Measurements from ENCODE around the gene SYT12. TPM values are rescaled to one million over a fixed set of nuclear protein-coding genes. Genes with fewer than 3 reads are reported as not detected.

The SYT12 gene
- total RNA-seq, 1 donor from 2014 or later, result 0.37 TPM

GRCh38 chr11:67073908-67074307 lies 51.0 kb downstream of the SYT12 start:
- Mint-ChIP-seq H3K27ac (ENCODE audit: unreplicated experiment) (no peak overlapping the region), H3K4me3 (ENCODE audit: unreplicated experiment) (no peak overlapping the region), H3K36me3 (ENCODE audit: unreplicated experiment) (no peaks in the 10 kb centered on the region), H3K4me1 (ENCODE audit: low read depth, unreplicated experiment) (no peaks in the 10 kb centered on the region), H3K9me3 (ENCODE audit: unreplicated experiment) (no peaks in the 10 kb centered on the region), H3K27me3 (ENCODE audit: unreplicated experiment) (peaks cover 7% of the 10 kb centered on the region)
- no peak for DNase-seq
- TF ChIP-seq, protein P1, sequence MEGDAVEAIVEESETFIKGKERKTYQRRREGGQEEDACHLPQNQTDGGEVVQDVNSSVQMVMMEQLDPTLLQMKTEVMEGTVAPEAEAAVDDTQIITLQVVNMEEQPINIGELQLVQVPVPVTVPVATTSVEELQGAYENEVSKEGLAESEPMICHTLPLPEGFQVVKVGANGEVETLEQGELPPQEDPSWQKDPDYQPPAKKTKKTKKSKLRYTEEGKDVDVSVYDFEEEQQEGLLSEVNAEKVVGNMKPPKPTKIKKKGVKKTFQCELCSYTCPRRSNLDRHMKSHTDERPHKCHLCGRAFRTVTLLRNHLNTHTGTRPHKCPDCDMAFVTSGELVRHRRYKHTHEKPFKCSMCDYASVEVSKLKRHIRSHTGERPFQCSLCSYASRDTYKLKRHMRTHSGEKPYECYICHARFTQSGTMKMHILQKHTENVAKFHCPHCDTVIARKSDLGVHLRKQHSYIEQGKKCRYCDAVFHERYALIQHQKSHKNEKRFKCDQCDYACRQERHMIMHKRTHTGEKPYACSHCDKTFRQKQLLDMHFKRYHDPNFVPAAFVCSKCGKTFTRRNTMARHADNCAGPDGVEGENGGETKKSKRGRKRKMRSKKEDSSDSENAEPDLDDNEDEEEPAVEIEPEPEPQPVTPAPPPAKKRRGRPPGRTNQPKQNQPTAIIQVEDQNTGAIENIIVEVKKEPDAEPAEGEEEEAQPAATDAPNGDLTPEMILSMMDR (IDR thresholded peaks at IDR 0.05; ENCODE audit: partially characterized antibody, unreplicated experiment), result no peak

- no peak for DNase-seq
- no peaks in the 10 kb centered on the region for H3K9me3 Mint-ChIP-seq (ENCODE audit: unreplicated experiment)
Measured at GRCh38 chr11:67076202-67076601, 53.3 kb downstream of the SYT12 start.

DNA sequence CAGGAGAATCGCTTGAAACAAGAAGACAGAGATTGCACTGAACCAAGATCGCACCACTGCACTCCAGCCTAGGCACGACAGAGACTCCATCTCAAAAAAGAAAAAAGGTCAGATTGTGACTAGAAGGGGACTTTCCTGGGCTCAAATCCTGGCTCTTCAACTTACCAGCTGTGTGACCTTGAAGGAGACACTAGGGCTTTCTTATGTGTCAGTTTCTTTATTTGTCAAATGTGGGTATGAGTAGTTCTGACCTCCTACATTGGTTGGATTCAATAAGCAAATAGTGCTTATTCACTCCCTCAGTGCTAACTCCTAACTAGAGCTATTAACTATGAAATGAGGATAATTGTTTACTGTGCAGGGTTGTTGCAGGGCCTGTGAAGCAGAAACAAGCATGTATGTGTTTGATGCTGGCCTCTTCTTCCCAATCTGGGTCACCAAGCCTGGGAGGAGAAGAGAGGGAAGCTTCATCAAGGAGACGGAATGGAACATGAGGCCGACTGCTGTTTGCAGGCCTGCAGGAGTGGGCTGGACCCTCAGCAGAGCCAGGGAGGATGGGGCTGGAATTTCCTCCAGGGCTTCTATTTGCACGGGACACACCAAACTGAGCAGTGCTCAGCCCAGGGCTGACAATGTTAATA lies 56.3 kb downstream of the SYT12 start:
- Mint-ChIP-seq H3K9me3 (ENCODE audit: unreplicated experiment) (no peaks in the 10 kb centered on the region), H3K27me3 (ENCODE audit: unreplicated experiment) (peaks cover 7% of the 10 kb centered on the region), H3K4me1 (ENCODE audit: low read depth, unreplicated experiment) (peaks cover 3% of the 10 kb centered on the region), H3K27ac (ENCODE audit: unreplicated experiment) (no peak overlapping the region), H3K36me3 (ENCODE audit: unreplicated experiment) (no peaks in the 10 kb centered on the region), H3K4me3 (ENCODE audit: unreplicated experiment) (no peak overlapping the region)
- TF ChIP-seq, protein P1 (IDR thresholded peaks at IDR 0.05; ENCODE audit: partially characterized antibody, unreplicated experiment), result no peak
- DNase-seq, result no peak

More at GRCh38 chr11:67076202-67076601, 53.3 kb downstream of the SYT12 start:
- TF ChIP-seq, protein P1 (IDR thresholded peaks at IDR 0.05; ENCODE audit: partially characterized antibody, unreplicated experiment), result no peak
- Mint-ChIP-seq H3K36me3 (ENCODE audit: unreplicated experiment) (no peaks in the 10 kb centered on the region), H3K4me3 (ENCODE audit: unreplicated experiment) (no peak overlapping the region), H3K4me1 (ENCODE audit: low read depth, unreplicated experiment) (no peaks in the 10 kb centered on the region), H3K27ac (ENCODE audit: unreplicated experiment) (no peak overlapping the region), H3K27me3 (ENCODE audit: unreplicated experiment) (peaks cover 6% of the 10 kb centered on the region)

- TF ChIP-seq, protein P1 (IDR thresholded peaks at IDR 0.05; ENCODE audit: partially characterized antibody, unreplicated experiment), result no peak
- H3K4me3 Mint-ChIP-seq (ENCODE audit: unreplicated experiment), result no peak overlapping the region
- peaks cover 2% of the 10 kb centered on the region for H3K27me3 Mint-ChIP-seq (ENCODE audit: unreplicated experiment)
- H3K9me3 Mint-ChIP-seq (ENCODE audit: unreplicated experiment), result no peaks in the 10 kb centered on the region
- H3K4me1 Mint-ChIP-seq (ENCODE audit: low read depth, unreplicated experiment), result peaks cover 3% of the 10 kb centered on the region
- H3K36me3 Mint-ChIP-seq (ENCODE audit: unreplicated experiment), result no peaks in the 10 kb centered on the region
- no peak overlapping the region for H3K27ac Mint-ChIP-seq (ENCODE audit: unreplicated experiment)
- DNase-seq, result no peak
Measured at GRCh38 chr11:67082071-67082791, 59.3 kb downstream of the SYT12 start.

GRCh38 chr11:67083786-67084366 lies 60.9 kb downstream of the SYT12 start:
- no peak for DNase-seq
- Mint-ChIP-seq H3K9me3 (ENCODE audit: unreplicated experiment) (no peaks in the 10 kb centered on the region), H3K4me1 (ENCODE audit: low read depth, unreplicated experiment) (peaks cover 3% of the 10 kb centered on the region), H3K36me3 (ENCODE audit: unreplicated experiment) (no peaks in the 10 kb centered on the region), H3K4me3 (ENCODE audit: unreplicated experiment) (no peak overlapping the region), H3K27ac (ENCODE audit: unreplicated experiment) (no peak overlapping the region), H3K27me3 (ENCODE audit: unreplicated experiment) (peaks cover 2% of the 10 kb centered on the region)
- TF ChIP-seq, protein P1 (IDR thresholded peaks at IDR 0.05; ENCODE audit: partially characterized antibody, unreplicated experiment), result no peak

All from glutamatergic neuron (in vitro differentiated cells).